IMR-90 (cell line): ENCODE data around the gene LAGE3. TPM values are rescaled to one million over a fixed set of nuclear protein-coding genes. Genes with fewer than 3 reads are reported as not detected.
A peak's percentile ranks its signal among the peaks of the same experiment; 100 is the strongest.

Experiments used
- ATAC-seq: fragments of 200-7000 bp; cut with Tn5 transposase; 2 replicates; pipeline ENCODE4 v1.9.1; 2020; ENCODE audit warnings: low read depth, mild to moderate bottlenecking, moderate library complexity
- BruUV-seq: library from RNA; stranded (reverse); fragments of 400-500 nt; replicated peaks from 2 replicates; lab custom pipeline; 2021; lab: Mats Ljungman, UMichigan
- CTCF ChIA-PET: fragments of 300-600 bp; formaldehyde crosslinking; extraction: SDS; loops from one replicate; lab custom pipeline; 2021; ENCODE audit warnings: antibody characterized with exemption; lab: Yijun Ruan, JAX
- POLR2A ChIA-PET: fragments of 300-600 bp; sonication (Branson Sonifier 250); formaldehyde crosslinking; loops from one replicate; lab custom pipeline; 2022; ENCODE audit warnings: antibody characterized with exemption; ENCODE audit not compliant: unreplicated experiment; lab: Charles Lee
- DNase-seq: peaks from one replicate; pipeline ENCODE4 v3.0.0; 2013
- H2AFZ ChIP-seq: replicated peaks from 2 replicates; pipeline ENCODE3; 2013; ENCODE audit warnings: low read length, mild to moderate bottlenecking; ENCODE audit not compliant: poor library complexity
- H2AK5ac ChIP-seq: 2 replicates; pipeline ENCODE4 v1.6.1; 2013; ENCODE audit warnings: low read depth, low read length, inconsistent platforms
- H2AK9ac ChIP-seq: replicated peaks from 2 replicates; pipeline ENCODE3; 2013; ENCODE audit warnings: mild to moderate bottlenecking, low read depth, low read length, moderate library complexity; ENCODE audit not compliant: poor library complexity
- H2BK120ac ChIP-seq: 2 replicates; pipeline ENCODE4 v1.6.1; 2013; ENCODE audit warnings: low read depth, low read length, inconsistent platforms
- H2BK15ac ChIP-seq: 3 replicates; pipeline ENCODE4 v1.6.1; 2013; ENCODE audit warnings: low read depth, low read length, inconsistent platforms
- H2BK20ac ChIP-seq: 2 replicates; pipeline ENCODE4 v1.6.1; 2013; ENCODE audit warnings: low read depth, mild to moderate bottlenecking, inconsistent platforms, low read length, moderate library complexity
- H2BK5ac ChIP-seq: 2 replicates; pipeline ENCODE4 v1.6.1; 2013; ENCODE audit warnings: mild to moderate bottlenecking, low read depth, low read length, inconsistent platforms; ENCODE audit not compliant: poor library complexity, severe bottlenecking
- H3K14ac ChIP-seq: replicated peaks from 2 replicates; pipeline ENCODE4 v1.6.1; 2013; ENCODE audit warnings: low read depth, low read length, inconsistent platforms
- H3K18ac ChIP-seq: 2 replicates; pipeline ENCODE4 v1.6.1; 2013; ENCODE audit warnings: low read depth, low read length, control low read depth
- H3K23ac ChIP-seq: 2 replicates; pipeline ENCODE4 v1.6.1; 2013; ENCODE audit warnings: low read depth, low read length, inconsistent platforms
- H3K27ac ChIP-seq: 2 replicates; pipeline ENCODE4 v1.5.1; 2013; ENCODE audit warnings: mild to moderate bottlenecking, control low read depth, low read length; ENCODE audit not compliant: insufficient read depth
- H3K27me3 ChIP-seq: 2 replicates; pipeline ENCODE4 v1.6.1; 2013; ENCODE audit warnings: low read length; ENCODE audit not compliant: control insufficient read depth, insufficient read depth
- H3K36me3 ChIP-seq: 2 replicates; pipeline ENCODE4 v1.6.1; 2013; ENCODE audit warnings: low read length, mixed read lengths; ENCODE audit not compliant: control insufficient read depth, insufficient read depth
- H3K4ac ChIP-seq: 2 replicates; pipeline ENCODE4 v1.6.1; 2013; ENCODE audit warnings: low read depth, low read length, inconsistent platforms
- H3K4me1 ChIP-seq: 2 replicates; pipeline ENCODE4 v1.6.1; 2013; ENCODE audit warnings: low read length, mixed read lengths; ENCODE audit not compliant: control insufficient read depth, insufficient read depth
- H3K4me2 ChIP-seq: 2 replicates; pipeline ENCODE4 v1.6.1; 2013; ENCODE audit warnings: low read depth, mild to moderate bottlenecking, control low read depth, low read length, moderate library complexity
- H3K4me3 ChIP-seq: 2 replicates; pipeline ENCODE4 v1.5.1; 2013; ENCODE audit warnings: low read depth, mild to moderate bottlenecking, control low read depth, low read length, moderate library complexity; ENCODE audit not compliant: insufficient read depth
- H3K56ac ChIP-seq: 2 replicates; pipeline ENCODE4 v1.6.1; 2013; ENCODE audit warnings: low read length, inconsistent platforms; ENCODE audit not compliant: insufficient read depth; ENCODE audit errors: extremely low read depth
- H3K79me1 ChIP-seq, 2 experiments: 2 replicates each; pipeline ENCODE4 v1.6.1; 2013; ENCODE audit warnings: low read length in 2 of 2, inconsistent platforms in 1 of 2, low read depth in 1 of 2
- H3K9ac ChIP-seq: 2 replicates; pipeline ENCODE4 v1.6.1; 2013; ENCODE audit warnings: low read depth, low read length, control low read depth
- H3K9me1 ChIP-seq: 2 replicates; pipeline ENCODE4 v1.6.1; 2013; ENCODE audit warnings: low read length, inconsistent platforms; ENCODE audit not compliant: insufficient read depth
- H3K9me3 ChIP-seq: 2 replicates; pipeline ENCODE4 v1.6.1; 2013; ENCODE audit warnings: low read length; ENCODE audit not compliant: control insufficient read depth, insufficient read depth
- H4K20me1 ChIP-seq: 2 replicates; pipeline ENCODE4 v1.6.1; 2013; ENCODE audit warnings: low read length, inconsistent platforms; ENCODE audit not compliant: insufficient read depth
- H4K5ac ChIP-seq: 2 replicates; pipeline ENCODE4 v1.6.1; 2013; ENCODE audit warnings: mild to moderate bottlenecking, low read depth, low read length, control low read depth
- H4K8ac ChIP-seq, 2 experiments: 2 replicates each; pipeline ENCODE4 v1.6.1; 2013; ENCODE audit warnings: low read depth in 2 of 2, low read length in 2 of 2, control low read depth in 1 of 2, inconsistent platforms in 1 of 2
- H4K91ac ChIP-seq: 2 replicates; pipeline ENCODE4 v1.6.1; 2013; ENCODE audit warnings: low read depth, low read length, inconsistent platforms; ENCODE audit not compliant: insufficient read depth
- CEBPB ChIP-seq: IDR thresholded peaks from 2 replicates; pipeline ENCODE4 v1.6.1; 2012; ENCODE audit warnings: low read depth, low read length, improper control_type of control experiment
- CHD1 ChIP-seq: IDR thresholded peaks from 2 replicates; pipeline ENCODE4 v1.6.1; 2012; ENCODE audit warnings: low read depth, low read length, improper control_type of control experiment
- FOS ChIP-seq: fragments of 150-350 bp; IDR thresholded peaks from 2 replicates; pipeline ENCODE4 v1.6.1; 2016; ENCODE audit warnings: low read depth, low read length
- MXI1 ChIP-seq: IDR thresholded peaks from 2 replicates; pipeline ENCODE4 v1.6.1; 2012; ENCODE audit warnings: low read depth, mild to moderate bottlenecking, low read length, moderate library complexity, borderline replicate concordance
- POLR2A ChIP-seq: IDR thresholded peaks from 2 replicates; pipeline ENCODE4 v1.6.1; 2012; ENCODE audit warnings: mild to moderate bottlenecking, low read depth, low read length
- RCOR1 ChIP-seq: IDR thresholded peaks from 2 replicates; pipeline ENCODE4 v1.6.1; 2012; ENCODE audit warnings: mild to moderate bottlenecking, low read length, improper control_type of control experiment; ENCODE audit not compliant: insufficient replicate concordance
- SMC3 ChIP-seq: fragments of 150-350 bp; IDR thresholded peaks from 2 replicates; pipeline ENCODE4 v1.6.1; 2016; ENCODE audit warnings: low read depth, mild to moderate bottlenecking, antibody characterized with exemption, low read length, moderate library complexity
- USF2 ChIP-seq: fragments of 150-350 bp; IDR thresholded peaks from 2 replicates; pipeline ENCODE4 v1.6.1; 2017; ENCODE audit warnings: mild to moderate bottlenecking, antibody characterized with exemption, low read length, low read depth
- whole genome bisulfite sequencing, 2 experiments: methylation state at CpG; one replicate each; pipeline versions ENCODE4 v1.1.5 to v1.1.7; 2013; ENCODE audit warnings: missing lambda C conversion rate in 2 of 2; ENCODE audit not compliant: insufficient read length in 1 of 2; ENCODE audit errors: extremely low coverage in 2 of 2; 5-methylcytosine and 5-hydroxymethylcytosine counted together
- dilution Hi-C: fragments of 300-500 bp; cut with HindIII; formaldehyde crosslinking; loops from one replicate; pipeline ENCODE4 v1.14.3; 2018; ENCODE audit warnings: low sequenced_read_pairs; ENCODE audit not compliant: unreplicated experiment
- in situ Hi-C: fragments of 300-500 bp; cut with MboI; formaldehyde crosslinking; loops from 3 replicates; pipeline ENCODE4 v1.14.3; 2019; ENCODE audit warnings: low sequenced_read_pairs, inconsistent platforms, mixed read lengths
- intact Hi-C: fragments of 100-400 bp; cut with micrococcal nuclease; formaldehyde crosslinking; loops from 2 replicates; pipeline ENCODE4 v1.10.0; 2022
- polyA plus RNA-seq, 3 experiments: library from polyadenylated mRNA; depleted of rRNA; stranded (reverse); fragments of >200 nt; gene quantifications; 2 replicates each; pipeline ENCODE4 v1.2.3, GENCODE V29; 2012; ENCODE audit warnings: low replicate concordance in 1 of 3
- total RNA-seq: library from RNA; depleted of rRNA; stranded (reverse); fragments of >200 nt; gene quantifications from 2 replicates; pipeline ENCODE4 v1.2.3, GENCODE V29; 2012

LAGE3 gene
- total and polyA plus RNA-seq, 2 of the 4 experiments (the other 2 are of a cell fraction) = 3.6 to 14.8 TPM

- H3K9ac ChIP-seq = no peak overlapping the region
- H3K23ac ChIP-seq = no peak overlapping the region
- in situ Hi-C loops = no loop called here
- intact Hi-C loops = no loop called here
- H3K18ac ChIP-seq = no peak overlapping the region
- DNase-seq (no peak), ATAC-seq (no peak)
- H3K56ac ChIP-seq = no peak overlapping the region
- H4K20me1 ChIP-seq = peaks cover 7% of the 10 kb centered on the region; the same call in 1 of the 2 replicates
- H3K4me1 ChIP-seq = no peaks in the 10 kb centered on the region
- no peak overlapping the region for H4K8ac ChIP-seq
- peaks cover 82% of the 10 kb centered on the region for H3K36me3 ChIP-seq
- H2BK20ac ChIP-seq = no peak overlapping the region
- H3K4me3 ChIP-seq = no peak overlapping the region
- TF ChIP-seq FOS (no peak), SMC3 (no peak), MXI1 (no peak), POLR2A (no peak), CHD1 (no peak), USF2 (no peak), CEBPB (no peak), RCOR1 (no peak)
- H2BK120ac ChIP-seq = no peak overlapping the region
- no peak overlapping the region for H2BK15ac ChIP-seq
- ChIA-PET POLR2A (no interaction called here), CTCF (no interaction called here)
- no peak overlapping the region for H2AK5ac ChIP-seq
- WGBS, 2 experiments = 97% methylated on average over 10 of the region's 21 CpGs; no CpG with 5 or more reads in 1 of the 2 experiments
- no peak overlapping the region for H4K91ac ChIP-seq
- no peaks in the 10 kb centered on the region for H3K9me1 ChIP-seq
- TSS peak; percentile 36 for BruUV-seq
- no peak overlapping the region for H3K14ac ChIP-seq
- H3K9me3 ChIP-seq = peaks cover 1% of the 10 kb centered on the region; the same call in 1 of the 2 replicates
- no peaks in the 10 kb centered on the region for H3K27me3 ChIP-seq
- no peak overlapping the region for H3K4me2 ChIP-seq
- peaks cover 0 to 7% of the 10 kb centered on the region in 2 experiments; a peak in 2 of 4 replicates for H3K79me1 ChIP-seq
- no peak overlapping the region for H2AK9ac ChIP-seq
- no peak overlapping the region for H3K27ac ChIP-seq
- no peak overlapping the region for H2AFZ ChIP-seq
- dilution Hi-C loops = no loop called here
- no peak overlapping the region for H3K4ac ChIP-seq
- no peak overlapping the region for H4K5ac ChIP-seq
- H2BK5ac ChIP-seq = no peak overlapping the region
Measured at GRCh38 chrX:154467556-154467955, 11.5 kb downstream of the LAGE3 start.
